Endothelial cell of umbilical vein (primary cell): Measurements from ENCODE around the gene DCLK2. TPM values are rescaled to one million over a fixed set of nuclear protein-coding genes. Genes with fewer than 3 reads are reported as not detected.

Source experiments
- BruUV-seq: library from RNA; stranded (reverse); fragments of 400-500 nt; replicated peaks from 2 replicates; lab custom pipeline; 2021; lab: Mats Ljungman, UMichigan
- CTCF ChIA-PET: fragments of 300-600, 350-600 bp; sonication (Branson Sonifier 250); formaldehyde crosslinking; loops from one replicate; lab custom pipeline; 2021; ENCODE audit warnings: antibody characterized with exemption, inconsistent platforms; lab: Charles Lee
- POLR2A ChIA-PET: fragments of 300-600, 350-600 bp; sonication (Branson Sonifier 250); formaldehyde crosslinking; loops from one replicate; lab custom pipeline; 2021; ENCODE audit warnings: antibody characterized with exemption, inconsistent platforms; lab: Charles Lee
- DNase-seq: peaks from one replicate; pipeline ENCODE4 v3.0.0-alpha.2; 2011; ENCODE audit warnings: low read depth, low spot score
- FAIRE-seq: peaks from 2 replicates; lab custom pipeline; 2011; peaks lifted over from hg19 to GRCh38; lab: Jason Lieb, UNC
- H2AFZ ChIP-seq: 2 replicates; pipeline ENCODE4 v1.6.0; 2012; ENCODE audit warnings: low read depth, low read length, control low read depth, inconsistent platforms
- H3K27ac ChIP-seq: 2 replicates; pipeline ENCODE4 v1.5.1; 2011; ENCODE audit warnings: low read depth, mild to moderate bottlenecking, control low read depth, low read length, moderate library complexity; ENCODE audit not compliant: insufficient read depth
- H3K27me3 ChIP-seq, 2 experiments: 2 replicates each; pipeline versions ENCODE4 v1.6.0 to v1.6.1; 2011; ENCODE audit warnings: low read length in 2 of 2, mixed read lengths in 1 of 2; ENCODE audit not compliant: control insufficient read depth in 2 of 2, insufficient read depth in 2 of 2
- H3K36me3 ChIP-seq, 2 experiments: 2 replicates in 1 of 2; 3 replicates in 1 of 2; pipeline ENCODE4 v1.5.1; 2011; ENCODE audit warnings: low read length in 2 of 2, mild to moderate bottlenecking in 1 of 2, moderate library complexity in 1 of 2; ENCODE audit not compliant: control insufficient read depth in 2 of 2, insufficient read depth in 2 of 2; ENCODE audit errors: extremely low read depth in 1 of 2
- H3K4me1 ChIP-seq: 3 replicates; pipeline ENCODE4 v1.5.1; 2011; ENCODE audit warnings: mild to moderate bottlenecking, low read length; ENCODE audit not compliant: control insufficient read depth, insufficient read depth; ENCODE audit errors: extremely low read depth
- H3K4me2 ChIP-seq: 2 replicates; pipeline ENCODE4 v1.6.1; 2011; ENCODE audit warnings: low read length, control low read depth, mixed read lengths; ENCODE audit not compliant: insufficient read depth
- H3K4me3 ChIP-seq, 3 experiments: fragments of 200-600 bp in 1 of 3; sonication (generic), shearing (Covaris generic) in 1 of 3; replicated peaks in 1 of 3; 2 replicates each; pipeline ENCODE4 v1.5.1; 2011 to 2016; ENCODE audit warnings: control low read depth in 3 of 3, low read length in 3 of 3, mild to moderate bottlenecking in 2 of 3, inconsistent platforms in 1 of 3, low read depth in 1 of 3, moderate library complexity in 1 of 3; ENCODE audit not compliant: insufficient read depth in 1 of 3
- H3K79me2 ChIP-seq: 2 replicates; pipeline ENCODE4 v1.6.0; 2012; ENCODE audit warnings: low read length, inconsistent platforms; ENCODE audit not compliant: control insufficient read depth, insufficient read depth
- H3K9ac ChIP-seq: replicated peaks from 2 replicates; pipeline ENCODE3; 2011; ENCODE audit warnings: low read length, control low read depth; ENCODE audit not compliant: insufficient read depth; ENCODE audit errors: extremely low read depth
- H3K9me1 ChIP-seq: replicated peaks from 3 replicates; pipeline ENCODE4 v1.6.0; 2011; ENCODE audit warnings: mild to moderate bottlenecking, low read length; ENCODE audit not compliant: control insufficient read depth, insufficient read depth; ENCODE audit errors: extremely low read depth
- H3K9me3 ChIP-seq: replicated peaks from 2 replicates; pipeline ENCODE4 v1.5.1; 2012; ENCODE audit warnings: low read length, inconsistent platforms; ENCODE audit not compliant: control insufficient read depth, insufficient read depth
- H4K20me1 ChIP-seq: replicated peaks from 2 replicates; pipeline ENCODE3; 2011; ENCODE audit warnings: mild to moderate bottlenecking, low read length; ENCODE audit not compliant: control insufficient read depth, insufficient read depth; ENCODE audit errors: extremely low read depth
- CTCF ChIP-seq, 2 donors: IDR thresholded peaks; 1 replicate in 1 of 2; 2 replicates in 1 of 2; pipeline ENCODE4 v1.5.1; 2011; ENCODE audit warnings: low read length in 2 of 2, mild to moderate bottlenecking in 2 of 2, moderate library complexity in 2 of 2, control low read depth in 1 of 2, inconsistent platforms in 1 of 2, low read depth in 1 of 2; ENCODE audit not compliant: insufficient read depth in 1 of 2; ENCODE audit errors: extremely low read depth in 1 of 2
- EZH2 ChIP-seq: IDR thresholded peaks from 2 replicates; pipeline ENCODE4 v1.6.1; 2012; ENCODE audit warnings: borderline replicate concordance, low read depth, mild to moderate bottlenecking, moderate library complexity, low read length, inconsistent platforms; ENCODE audit not compliant: severe bottlenecking
- FOS ChIP-seq: IDR thresholded peaks from 2 replicates; pipeline ENCODE4 v1.6.1; 2011; ENCODE audit warnings: mild to moderate bottlenecking, low read length, moderate library complexity, borderline replicate concordance; ENCODE audit not compliant: insufficient read depth
- GATA2 ChIP-seq: IDR thresholded peaks from 2 replicates; pipeline ENCODE4 v1.7.0; 2011; ENCODE audit warnings: low read depth, mild to moderate bottlenecking, moderate library complexity, mixed read lengths, low read length; ENCODE audit not compliant: insufficient read length, insufficient read depth
- JUN ChIP-seq: IDR thresholded peaks from 2 replicates; pipeline ENCODE4 v1.6.1; 2011; ENCODE audit warnings: borderline replicate concordance, low read depth; ENCODE audit not compliant: insufficient read length, insufficient read depth
- MYC ChIP-seq: IDR thresholded peaks from one replicate; pipeline ENCODE4 v1.6.1; 2011; ENCODE audit warnings: mild to moderate bottlenecking, low read depth, low read length
- POLR2A ChIP-seq: IDR thresholded peaks from 2 replicates; pipeline ENCODE4 v1.6.1; 2012; ENCODE audit warnings: low read depth, mild to moderate bottlenecking, control low read depth, low read length
- POLR2AphosphoS5 ChIP-seq: IDR thresholded peaks from 2 replicates; pipeline ENCODE4 v1.6.1; 2012; ENCODE audit warnings: low read depth, mild to moderate bottlenecking, control low read depth, low read length, moderate library complexity; ENCODE audit not compliant: insufficient read depth
- dilution Hi-C: fragments of 300-500 bp; cut with MboI; formaldehyde crosslinking; loops from one replicate; pipeline ENCODE4 v1.15.0; 2019; ENCODE audit warnings: low sequenced_read_pairs; ENCODE audit not compliant: extremely low pct_ligation_motif_present
- intact Hi-C: fragments of 100-400 bp; cut with micrococcal nuclease; formaldehyde crosslinking; loops from one replicate; pipeline ENCODE4 v1.10.0; 2022
- polyA plus RNA-seq, 4 experiments: library from polyadenylated mRNA; depleted of rRNA in 3 of 4; stranded (reverse) in 3 of 4; unstranded in 1 of 4; fragments of >200 nt; gene quantifications; 2 replicates each; pipeline versions ENCODE4 v1.2.1 to v1.2.3, GENCODE V29; 2011 to 2012; ENCODE audit warnings: missing spikeins in 1 of 4
- total RNA-seq: library from RNA; stranded (reverse); gene quantifications from 2 replicates; pipeline ENCODE4 v1.2.3, GENCODE V29; 2021
- TF ChIP-seq, protein P1 (sequence below): IDR thresholded peaks from 2 replicates; pipeline ENCODE4 v1.6.1; 2011; ENCODE audit not compliant: insufficient read depth, insufficient read length

DCLK2 gene
- total and polyA plus RNA-seq, 2 donors (not counting 3 experiments of a cell fraction or from before 2014, with no cell fraction given): 1.7 to 4.7 TPM

DNA sequence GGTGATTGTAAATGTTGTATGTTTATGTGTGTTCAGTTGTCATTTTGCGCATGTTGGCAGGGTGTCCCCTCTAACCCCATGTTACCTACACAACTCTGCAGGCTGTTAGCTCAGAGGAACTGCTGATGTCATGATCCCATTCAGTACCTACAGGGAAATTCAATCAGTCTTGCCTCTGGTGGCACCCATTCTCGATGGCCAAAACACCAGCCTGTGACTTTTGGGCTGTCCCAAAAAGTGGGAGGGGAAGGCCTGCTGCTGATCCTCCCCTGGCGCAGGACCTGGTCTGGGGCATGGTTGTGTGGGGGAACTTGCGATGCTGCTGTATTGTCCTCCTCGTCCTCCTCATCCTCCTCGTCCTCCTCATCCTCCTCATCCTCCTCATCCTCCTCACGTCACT is 174.5 kb downstream of the DCLK2 start:
- no peak overlapping the region for H3K9ac ChIP-seq
- no peaks in the 10 kb centered on the region for H3K36me3 ChIP-seq
- H3K4me1 ChIP-seq: no peaks in the 10 kb centered on the region
- ChIA-PET POLR2A (no interaction called here), CTCF (interaction anchor here (1.2 to 1.4 kb wide), 2 partner anchors 10 to 614 kb away, joined by 5 to 6 read pairs; no protein-coding TSS in a partner anchor)
- no peaks in the 10 kb centered on the region for H3K9me3 ChIP-seq
- H3K4me2 ChIP-seq: no peak overlapping the region
- intact Hi-C loops (no loop called here), dilution Hi-C loops (no loop called here)
- no peaks in the 10 kb centered on the region for H3K27me3 ChIP-seq
- H3K79me2 ChIP-seq: no peaks in the 10 kb centered on the region
- no peak overlapping the region for H2AFZ ChIP-seq
- no peak overlapping the region for H3K4me3 ChIP-seq
- FAIRE-seq: no peak
- no peak overlapping the region for H3K27ac ChIP-seq
- H3K9me1 ChIP-seq: no peaks in the 10 kb centered on the region
- no peaks in the 10 kb centered on the region for H4K20me1 ChIP-seq
- no peak for TF ChIP-seq JUN
- TF ChIP-seq, protein P1, sequence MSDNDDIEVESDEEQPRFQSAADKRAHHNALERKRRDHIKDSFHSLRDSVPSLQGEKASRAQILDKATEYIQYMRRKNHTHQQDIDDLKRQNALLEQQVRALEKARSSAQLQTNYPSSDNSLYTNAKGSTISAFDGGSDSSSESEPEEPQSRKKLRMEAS: no peak
- TF ChIP-seq POLR2A: no peak
- no peak for TF ChIP-seq MYC
- TF ChIP-seq EZH2: no peak
- no peak for TF ChIP-seq GATA2
- TF ChIP-seq FOS: no peak
- no peak for TF ChIP-seq CTCF (IDR thresholded peaks at IDR 0.05; ENCODE audit: extremely low read depth in 1 of 2, insufficient read depth in 1 of 2, low read depth in 1 of 2, low read length in 2 of 2)
- no peak for TF ChIP-seq POLR2AphosphoS5
- no peak for DNase-seq
- no TSS peak for BruUV-seq
